Colon (tissue), 2 donors: Measurements from ENCODE around the gene RBFOX2.

Experiments
- FAIRE-seq: peaks from 2 replicates; lab custom pipeline; 2012; peaks lifted over from hg19 to GRCh38; lab: Jason Lieb, UNC
- donor health status: control.
- donor health status: control.

RBFOX2 gene

GRCh38 chr22:35896111-35896705, 132.4 kb downstream of the RBFOX2 start:
- no peak for FAIRE-seq

GRCh38 chr22:35894937-35895708, 133.5 kb downstream of the RBFOX2 start:
- FAIRE-seq: no peak

- FAIRE-seq: no peak
Measured at GRCh38 chr22:35894464-35894878, 134.2 kb downstream of the RBFOX2 start.

DNA sequence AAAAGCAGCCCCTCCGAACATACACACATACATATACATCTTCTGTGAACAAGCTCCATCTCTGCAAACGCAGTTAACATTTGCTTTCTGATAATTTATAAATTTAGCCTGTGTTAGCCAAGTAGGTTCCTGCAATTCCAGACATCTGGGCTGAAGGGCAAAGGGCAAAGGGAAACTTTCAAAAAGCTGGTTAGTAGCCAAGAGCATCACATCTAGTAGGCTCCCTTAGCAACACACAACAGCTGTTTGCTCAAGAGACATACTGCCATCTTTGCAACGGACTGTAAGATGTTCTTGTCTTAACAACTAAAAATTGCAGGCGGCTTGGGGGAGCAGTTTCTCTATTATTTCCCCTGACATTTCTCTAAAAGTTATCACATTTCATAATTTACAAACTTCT, 134.9 kb downstream of the RBFOX2 start:
- no peak for FAIRE-seq

GRCh38 chr22:35892192-35892591, 136.4 kb downstream of the RBFOX2 start:
- FAIRE-seq: no peak

GRCh38 chr22:35891442-35891841, 137.2 kb downstream of the RBFOX2 start:
- FAIRE-seq: no peak

GRCh38 chr22:35889071-35889470, 139.6 kb downstream of the RBFOX2 start:
- no peak for FAIRE-seq

DNA sequence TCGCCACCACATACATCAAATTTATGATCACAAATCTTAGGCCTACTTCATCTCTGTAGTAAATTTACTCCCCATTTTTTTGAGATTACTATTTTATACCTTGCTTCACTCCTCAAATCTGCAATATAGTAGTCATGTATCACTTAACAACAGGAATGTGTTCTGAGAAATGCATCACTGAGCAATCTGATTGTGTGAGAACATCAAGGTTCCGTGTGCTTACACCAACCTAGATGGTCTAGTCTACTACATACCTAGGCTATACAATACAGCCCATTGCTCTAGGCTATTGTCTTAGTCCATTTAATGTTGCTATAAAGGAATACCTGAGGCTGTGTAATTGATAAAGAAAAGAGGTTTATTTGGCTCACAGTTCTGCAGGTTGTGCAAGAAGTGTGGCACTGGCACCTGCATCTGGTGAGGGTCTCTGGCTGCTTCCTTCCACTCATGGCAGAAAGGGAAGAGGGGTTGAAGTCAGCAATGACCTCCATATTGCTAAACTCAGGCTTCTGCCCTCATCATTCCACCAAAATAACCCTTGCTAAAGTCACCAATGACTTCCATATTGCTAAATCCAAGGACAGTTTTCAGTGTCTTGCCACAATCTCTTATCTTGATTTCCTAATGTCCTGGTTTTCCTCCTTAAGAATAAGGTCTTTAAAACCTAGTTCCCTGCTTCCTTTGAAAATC, 140.3 kb downstream of the RBFOX2 start:
- FAIRE-seq: no peak

DNA sequence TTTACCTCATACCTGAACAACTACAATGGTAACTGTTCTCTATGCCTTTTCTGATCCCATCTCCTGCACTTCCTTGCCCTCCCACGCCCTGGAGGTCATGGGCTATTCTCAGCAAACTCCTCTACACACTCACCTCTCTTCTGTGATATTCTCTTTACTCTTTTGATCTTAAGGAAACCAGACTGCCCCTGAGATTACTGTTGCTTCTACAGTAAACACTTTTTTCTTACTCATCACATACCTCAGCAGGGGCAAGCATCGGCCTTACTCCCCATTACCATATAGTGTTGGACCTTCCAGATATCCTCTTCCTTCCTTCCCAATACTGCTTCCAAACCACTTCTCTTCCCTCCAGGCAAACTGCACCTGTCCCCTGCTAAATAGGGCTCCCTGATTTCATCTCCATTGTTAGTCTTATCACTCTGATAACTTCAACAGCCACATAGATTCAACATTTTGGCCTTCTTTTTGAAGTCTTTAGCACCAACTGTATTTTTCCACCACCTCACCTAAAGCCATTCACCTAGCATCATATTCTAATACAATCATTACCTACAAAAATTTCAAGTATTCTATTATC, 141.2 kb downstream of the RBFOX2 start:
- FAIRE-seq: no peak

DNA sequence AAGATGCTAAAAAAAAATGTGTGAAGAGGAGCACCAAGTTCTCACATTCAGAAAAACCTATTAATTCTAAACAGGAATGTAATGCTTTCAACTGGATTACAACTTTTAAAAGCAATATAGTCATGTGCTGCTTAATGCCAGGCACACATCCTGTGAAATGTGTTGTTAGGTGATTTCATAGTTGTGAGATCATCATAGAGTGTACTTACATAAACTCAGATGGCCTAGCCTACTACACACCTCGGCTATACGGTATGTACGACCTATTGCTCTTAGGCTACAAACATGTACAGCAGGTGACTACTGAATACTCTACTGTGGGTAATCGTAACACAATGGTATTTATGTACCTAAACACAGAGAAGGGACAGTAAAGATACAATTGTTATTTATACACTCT, 142.3 kb downstream of the RBFOX2 start:
- FAIRE-seq: no peak

DNA sequence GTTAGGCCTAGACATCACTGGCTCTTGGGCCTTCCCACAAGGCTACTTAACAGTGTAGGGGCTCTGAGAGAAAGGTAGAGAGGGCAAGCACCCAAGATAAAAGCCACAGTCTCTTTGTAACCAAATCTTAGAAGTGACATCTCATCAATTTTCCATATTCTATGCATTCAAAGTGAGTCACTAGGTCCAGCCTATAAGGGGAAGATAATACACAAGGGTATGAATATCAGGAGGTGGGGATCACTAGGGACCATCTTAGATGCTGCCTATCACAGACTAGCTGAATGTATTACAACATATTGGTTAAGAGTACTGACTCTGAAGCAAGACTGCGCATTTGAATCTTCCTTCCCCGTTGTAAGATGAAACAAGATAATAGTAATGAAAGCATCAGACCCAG, 144.1 kb downstream of the RBFOX2 start:
- FAIRE-seq: no peak

DNA sequence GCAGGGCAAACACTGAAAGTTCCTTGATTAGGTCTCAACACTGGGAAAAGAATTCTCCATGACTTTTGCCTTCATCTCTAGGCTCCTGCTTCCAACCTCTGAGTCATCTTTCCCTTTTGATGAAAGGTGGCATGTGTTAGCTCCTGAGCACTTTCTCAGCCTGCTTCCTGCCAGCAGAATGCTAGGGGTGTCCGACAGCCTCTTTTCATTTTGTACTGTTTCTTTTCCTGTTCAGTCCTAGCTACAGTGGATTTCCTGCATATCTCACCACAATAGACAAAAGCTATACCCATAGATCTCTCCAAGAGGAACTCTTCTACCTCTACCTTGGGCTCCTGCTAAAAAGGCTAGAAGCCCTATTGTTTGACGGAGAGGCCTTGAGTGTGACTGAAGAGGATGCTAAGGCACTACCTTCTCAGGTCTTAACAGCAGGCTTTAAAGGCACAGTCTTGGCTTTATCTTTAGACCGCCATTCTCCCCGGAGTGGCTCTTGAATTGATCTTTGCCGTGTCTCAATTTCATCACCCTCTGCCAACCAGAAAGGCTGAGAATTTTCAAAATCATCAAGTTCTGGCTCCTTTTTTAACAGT, 145.5 kb downstream of the RBFOX2 start:
- FAIRE-seq: no peak

DNA sequence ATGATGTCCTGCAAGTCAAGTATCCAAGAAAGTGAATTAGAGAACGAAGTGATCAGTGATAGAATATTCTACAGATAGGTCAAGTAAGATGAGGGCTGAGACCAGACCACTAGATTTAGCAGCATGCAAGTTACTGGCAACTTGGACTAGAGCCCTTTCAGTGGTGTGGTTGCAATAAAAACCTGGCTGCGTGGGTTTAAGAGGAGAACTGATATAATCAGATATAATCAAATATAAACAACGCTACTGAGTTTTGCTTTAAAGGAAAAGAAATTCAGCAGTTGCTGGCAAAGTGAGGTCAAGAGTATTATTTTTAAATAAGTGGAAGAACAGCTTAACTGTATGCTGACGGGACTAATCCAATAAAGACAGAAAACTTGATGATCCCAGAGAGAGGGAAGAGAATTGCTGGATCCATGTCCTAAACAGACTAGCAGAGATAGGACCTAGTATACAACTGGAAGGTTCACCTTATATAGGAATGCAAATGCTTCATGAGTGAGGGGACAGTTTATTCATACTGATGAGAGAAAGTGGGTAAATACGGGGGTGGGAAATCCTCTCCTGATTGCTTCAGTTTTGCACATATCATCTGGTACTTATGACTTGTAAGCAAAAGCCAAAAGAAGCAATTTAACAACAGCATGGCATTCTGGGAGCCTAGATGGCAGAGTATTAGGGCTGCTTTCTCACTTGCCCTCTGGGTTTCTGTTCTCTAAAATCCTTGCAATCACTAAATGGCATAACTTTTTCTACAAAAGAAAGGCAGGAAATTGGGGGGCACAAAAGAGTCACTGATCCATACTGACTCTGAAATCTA, 146.2 kb downstream of the RBFOX2 start:
- FAIRE-seq: no peak

DNA sequence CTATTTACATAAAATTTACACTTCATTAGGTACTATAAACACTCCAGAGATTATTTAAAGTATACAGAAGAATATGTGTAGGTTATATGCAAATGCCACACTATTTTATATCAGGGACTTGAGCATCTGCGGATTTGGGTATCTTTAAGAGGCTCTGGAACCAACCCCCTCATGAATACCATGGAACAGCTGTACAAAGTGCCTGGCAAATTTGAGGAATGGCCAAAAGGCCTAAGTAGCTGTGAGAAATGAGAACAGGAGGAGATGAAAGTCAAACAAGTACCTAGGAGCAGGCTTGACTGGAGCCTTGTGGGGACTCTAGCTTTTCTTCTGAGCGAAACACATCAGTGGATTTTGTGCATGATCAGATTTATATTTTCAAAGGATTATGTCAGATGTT, 149.3 kb downstream of the RBFOX2 start:
- FAIRE-seq: no peak

DNA sequence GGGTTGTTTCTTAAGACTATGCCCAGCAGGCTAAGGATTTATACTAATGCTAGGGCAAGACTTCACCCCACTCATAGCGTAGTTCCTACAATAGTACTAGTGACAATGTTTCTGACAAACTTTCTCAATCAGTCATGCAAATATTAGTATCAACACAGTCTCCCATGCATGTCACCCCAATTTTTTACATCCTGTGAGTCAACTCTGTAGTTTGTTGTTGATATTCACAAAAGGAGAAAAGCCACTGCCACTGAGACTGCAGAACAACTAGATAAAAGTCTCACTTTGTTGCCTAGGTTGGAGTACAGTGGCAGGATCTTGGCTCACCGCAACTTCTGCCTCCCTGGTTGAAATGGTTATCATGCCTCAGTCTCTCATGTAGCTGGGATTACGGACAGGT, 155.2 kb downstream of the RBFOX2 start:
- FAIRE-seq: no peak

DNA sequence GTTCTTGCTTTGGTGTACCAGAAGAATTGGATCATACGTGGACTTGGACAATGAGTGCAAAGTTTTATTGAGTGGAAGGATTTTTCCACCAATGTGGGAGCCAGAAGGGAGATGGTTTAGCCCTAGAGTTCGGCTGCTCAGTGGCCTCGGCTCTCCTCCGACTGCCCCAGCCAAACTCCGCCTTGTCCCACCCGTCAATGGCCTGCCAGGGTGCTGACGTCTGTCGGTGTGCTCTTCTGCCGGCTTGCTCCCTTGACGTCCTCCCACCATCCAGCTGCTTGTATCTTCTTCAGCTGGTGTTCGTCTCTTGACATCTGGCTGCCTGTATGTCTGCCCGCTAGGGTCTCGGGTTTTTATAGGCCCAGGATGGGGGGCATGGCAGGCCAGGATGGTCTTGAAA, 156.2 kb downstream of the RBFOX2 start:
- no peak for FAIRE-seq

DNA sequence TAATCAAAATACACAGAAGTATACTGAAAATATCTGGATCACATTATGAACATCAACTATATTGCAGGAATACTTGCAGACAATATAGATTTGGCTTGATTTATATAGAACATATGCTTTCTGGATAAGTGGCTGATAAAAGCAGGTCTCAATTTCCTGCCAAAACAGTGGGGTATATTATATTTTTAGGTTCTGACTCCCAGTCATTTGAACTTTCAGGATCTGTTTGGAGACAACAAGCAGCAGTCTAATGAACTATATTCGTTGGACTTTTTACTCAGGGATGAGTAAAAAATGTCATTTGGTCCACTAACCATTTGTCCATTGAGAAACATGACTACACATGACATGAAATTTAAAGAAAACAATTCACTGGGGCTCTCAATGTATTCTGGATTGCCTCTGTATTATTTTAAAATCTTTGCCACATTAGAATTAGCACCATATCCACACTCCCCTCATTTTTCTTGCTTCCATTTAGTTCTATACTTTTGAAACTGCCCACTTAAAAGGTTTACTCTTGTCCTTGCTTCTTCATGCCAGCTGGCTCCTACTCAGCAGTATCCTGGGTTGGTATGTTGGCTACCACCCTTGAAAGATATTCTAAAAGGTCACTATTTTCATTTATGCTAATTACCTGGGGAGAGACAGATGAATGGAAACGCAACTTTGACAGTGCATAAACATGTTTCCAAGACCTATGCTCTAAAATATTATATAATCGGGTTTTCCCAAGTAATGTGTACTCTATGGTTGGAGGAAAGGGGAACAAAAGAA, 157.9 kb downstream of the RBFOX2 start:
- no peak for FAIRE-seq

- no peak for FAIRE-seq
Measured at GRCh38 chr22:35868938-35869337, 159.7 kb downstream of the RBFOX2 start.

DNA sequence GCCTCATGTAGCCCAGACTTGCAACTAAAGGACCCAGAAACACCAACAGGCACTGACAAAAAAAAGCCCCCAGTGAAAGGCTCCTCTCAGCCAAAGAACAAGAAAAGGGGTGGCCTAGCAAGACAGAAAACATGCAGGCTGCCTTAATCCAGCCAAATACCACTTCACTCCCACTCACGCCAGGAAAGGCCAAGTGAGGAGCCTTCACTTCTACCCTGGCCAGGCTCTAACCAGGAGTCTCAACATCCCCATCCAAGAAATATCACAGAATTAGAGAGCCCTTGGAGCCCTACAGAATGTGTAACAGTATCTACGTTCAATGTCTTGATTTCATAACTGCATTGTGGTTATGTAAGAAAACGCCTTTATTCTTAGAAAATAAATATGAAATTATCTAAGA, 162.0 kb downstream of the RBFOX2 start:
- FAIRE-seq: no peak

DNA sequence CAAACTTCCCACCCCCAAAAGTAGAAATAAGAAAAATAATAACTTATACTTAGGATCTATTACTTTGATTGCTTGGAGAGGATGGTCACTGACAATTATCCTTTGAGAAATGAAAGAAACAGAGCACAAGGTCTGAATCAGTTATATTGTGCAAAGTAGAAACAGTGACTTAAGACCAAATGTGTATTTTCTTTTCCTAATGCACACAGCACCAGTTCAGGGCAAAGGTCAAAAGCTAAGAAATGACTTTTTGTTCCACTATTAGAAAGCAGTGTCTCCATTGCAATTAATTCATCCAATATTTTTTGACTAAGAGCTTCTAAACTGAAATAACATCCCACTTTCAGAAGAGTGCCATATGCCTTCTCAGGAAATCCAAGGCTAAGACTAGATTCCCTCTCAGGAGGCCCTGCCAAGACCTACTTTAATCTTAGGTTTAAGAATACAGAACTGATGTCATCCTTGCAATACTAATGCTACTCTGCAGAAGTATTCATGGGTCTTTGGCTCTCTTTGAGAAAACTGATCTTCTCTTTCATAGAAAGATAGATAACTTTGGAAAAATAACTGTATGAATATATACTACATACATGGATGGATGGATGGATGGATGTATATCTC, 164.0 kb downstream of the RBFOX2 start:
- no peak for FAIRE-seq

DNA sequence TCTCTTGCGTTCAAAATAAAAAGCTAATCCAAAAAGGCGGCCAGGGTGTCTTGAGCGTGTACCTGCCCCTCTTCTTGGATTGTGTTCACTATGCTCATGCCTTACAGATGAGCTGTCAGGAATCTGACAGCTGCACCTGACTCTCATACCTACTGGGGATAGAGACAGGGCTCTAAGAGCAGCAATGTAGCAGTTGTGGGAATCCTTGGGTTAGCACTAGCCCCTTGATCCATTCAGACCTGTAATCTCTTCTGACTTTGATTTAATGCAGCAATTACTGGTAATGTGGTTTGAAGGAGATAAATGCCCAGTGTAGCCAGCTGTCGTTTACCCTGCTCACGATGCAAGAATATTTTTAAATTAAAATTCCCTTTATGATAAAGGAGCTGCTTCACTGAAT, 165.2 kb downstream of the RBFOX2 start:
- no peak for FAIRE-seq
